Neural cell (in vitro differentiated cells): ENCODE data around the gene APOH.

Source experiments
- CTCF ChIP-seq: fragments of 450-650 bp; IDR thresholded peaks from 2 replicates; pipeline ENCODE4 v1.5.1; 2014; ENCODE audit warnings: antibody characterized with exemption, mild to moderate bottlenecking, moderate library complexity; ENCODE audit not compliant: poor library complexity, severe bottlenecking
- EP300 ChIP-seq: fragments of 450-650 bp; conservative IDR thresholded peaks from 2 replicates; pipeline ENCODE4 v1.6.1; 2014; ENCODE audit warnings: antibody characterized with exemption, mild to moderate bottlenecking, moderate library complexity; ENCODE audit not compliant: poor library complexity, severe bottlenecking
- EZH2 ChIP-seq: fragments of 200-600, 300-800 bp; shearing (Covaris generic), sonication (generic); IDR thresholded peaks from 2 replicates; pipeline ENCODE4 v1.6.1; 2014; ENCODE audit warnings: antibody characterized with exemption, low read length, borderline replicate concordance, mild to moderate bottlenecking; ENCODE audit not compliant: insufficient read depth, poor library complexity, severe bottlenecking
- POLR2AphosphoS5 ChIP-seq: IDR thresholded peaks from 2 replicates; pipeline ENCODE4 v1.6.1; 2012

GRCh38 chr17:66250686-66251085 lies 21.5 kb upstream of the APOH start:
- TF ChIP-seq EZH2 (no peak), CTCF (no peak), EP300 (no peak), POLR2AphosphoS5 (no peak)
